ENCODE data around the gene VAMP1. TPM values are rescaled to one million over a fixed set of nuclear protein-coding genes. Genes with fewer than 3 reads are reported as not detected.

VAMP1 gene
- total and polyA plus RNA-seq, 2 of the 8 experiments (the other 6 are each of a cell fraction or from before 2014, with no cell fraction given) = 10.8 to 23.1 TPM

GRCh38 chr12:6476489-6476888, 6.0 kb upstream of the VAMP1 start:
- no peak for FAIRE-seq
- Histone ChIP-seq H4K5ac (ENCODE audit: insufficient read length, low read depth, low read length) (no peak overlapping the region), H3K4me1 (replicated peaks in 1 of 4; ENCODE audit: control insufficient read depth in 3 of 4, insufficient read depth in 4 of 4, low read length in 3 of 4) (no peaks in the 10 kb centered on the region), H3K9me3 (ENCODE audit: insufficient read depth in 2 of 2, low read depth in 1 of 2, low read length in 1 of 2) (peaks cover 0 to 10% of the 10 kb centered on the region in 2 experiments; a peak in 2 of 4 replicates), H2AFZ (ENCODE audit: low read length) (no peak overlapping the region), H3K36me3 (ENCODE audit: control insufficient read depth in 2 of 4, insufficient read depth in 4 of 4, low read length in 3 of 4) (no peaks in the 10 kb centered on the region), H4K91ac (replicated peaks; ENCODE audit: insufficient read length, low read length) (no peak overlapping the region), H3K14ac (ENCODE audit: insufficient read length) (no peak overlapping the region), H3K18ac (ENCODE audit: extremely low read depth, low read length) (no peak overlapping the region), H2BK15ac (ENCODE audit: low read length) (no peak overlapping the region), H3K79me2 (ENCODE audit: control insufficient read depth in 1 of 2, insufficient read depth in 2 of 2, low read length in 2 of 2) (no peaks in the 10 kb centered on the region), H3K27me3 (replicated peaks in 1 of 4; ENCODE audit: control insufficient read depth in 3 of 4, extremely low read depth in 1 of 4, insufficient read depth in 3 of 4, low read length in 3 of 4) (no peaks in the 10 kb centered on the region), H2BK120ac (replicated peaks; ENCODE audit: low read depth, low read length) (no peak overlapping the region), H3K23me2 (ENCODE audit: low read depth, low read length) (no peaks in the 10 kb centered on the region), H3K56ac (replicated peaks; ENCODE audit: insufficient read length, low read depth, low read length) (no peak overlapping the region), H3K4me2 (ENCODE audit: insufficient read depth in 1 of 2, low read depth in 2 of 2, low read length in 2 of 2) (no peak overlapping the region), H2BK5ac (ENCODE audit: low read depth, low read length) (no peak overlapping the region), H4K8ac (ENCODE audit: extremely low read depth, insufficient read depth, low read length) (no peak overlapping the region), H3K79me1 (ENCODE audit: low read depth, low read length) (no peaks in the 10 kb centered on the region), H2AK5ac (ENCODE audit: low read depth, low read length) (no peak overlapping the region), H3K27ac (ENCODE audit: low read depth, low read length) (no peak overlapping the region), H3K4ac (replicated peaks; ENCODE audit: insufficient read length, low read depth, low read length) (no peak overlapping the region), H4K20me1 (replicated peaks in 1 of 2; ENCODE audit: control insufficient read depth in 1 of 2, insufficient read depth in 2 of 2, low read length in 2 of 2) (no peaks in the 10 kb centered on the region), H2BK20ac (ENCODE audit: low read length) (no peak overlapping the region), H3K9ac (replicated peaks in 1 of 4; ENCODE audit: extremely low read depth in 1 of 4, low read depth in 3 of 4, low read length in 3 of 4) (no peak overlapping the region), H3K23ac (ENCODE audit: insufficient read length) (no peak overlapping the region), H2BK12ac (ENCODE audit: low read depth, low read length) (no peak overlapping the region), H3K4me3 (ENCODE audit: extremely low read depth in 1 of 4, insufficient read depth in 2 of 4, low read depth in 3 of 4, low read length in 4 of 4) (no peak overlapping the region)
- TF ChIP-seq BRCA1 (IDR thresholded peaks at IDR 0.05; ENCODE audit: low read depth, low read length) (no peak), JUN (IDR thresholded peaks at IDR 0.05; ENCODE audit: low read depth, low read length) (no peak), MAX (IDR thresholded peaks at IDR 0.05) (no peak), ATF2 (IDR thresholded peaks at IDR 0.05; ENCODE audit: low read length) (no peak), EZH2 (IDR thresholded peaks at IDR 0.05; ENCODE audit: low read depth, low read length, severe bottlenecking) (no peak)
- WGBS, 2 experiments (ENCODE audit: extremely low coverage in 1 of 2, insufficient coverage in 1 of 2, insufficient read length in 1 of 2, insufficient replicate concordance in 2 of 2, low coverage in 1 of 2, low lambda C conversion rate in 2 of 2, missing lambda C conversion rate in 1 of 2) = 77% methylated on average over 3 of the region's 3 CpGs; no CpG with 5 or more reads in 1 of the 2 experiments
- POLR2A ChIA-PET (ENCODE audit: partially characterized antibody) = no interaction called here
- DNase-seq (ENCODE audit: low read depth in 1 of 2, low spot score in 2 of 2) = no peak
- CTCF ChIA-PET (ENCODE audit: partially characterized antibody) = no interaction called here

All from H1 (cell line).